ENCODE data around the gene ARID1B. TPM values are rescaled to one million over a fixed set of nuclear protein-coding genes. Genes with fewer than 3 reads are reported as not detected.

ARID1B gene
- total RNA-seq, 1 experiment from 2014 or later: 35.6 TPM

- Histone ChIP-seq H3K9ac (ENCODE audit: low read length) (no peak overlapping the region), H4K20me1 (ENCODE audit: insufficient read depth) (peaks cover 5% of the 10 kb centered on the region; the same call in 1 of the 2 replicates), H3K27ac (ENCODE audit: low read depth, low read length) (no peak overlapping the region), H3K4me2 (ENCODE audit: low read length) (no peak overlapping the region), H3K36me3 (ENCODE audit: control insufficient read depth in 1 of 2, insufficient read depth in 2 of 2, low read length in 2 of 2) (no peaks in the 10 kb centered on the region), H3K9me3 (ENCODE audit: control insufficient read depth in 1 of 2, insufficient read depth in 1 of 2, low read depth in 1 of 2, low read length in 2 of 2) (no peaks in the 10 kb centered on the region), H3K27me3 (ENCODE audit: insufficient read depth, low read length) (no peaks in the 10 kb centered on the region), H3K79me2 (ENCODE audit: insufficient read depth, low read length) (peaks cover 87% of the 10 kb centered on the region), H3K9me2 (ENCODE audit: insufficient read depth) (no peaks in the 10 kb centered on the region), H3K4me3 (replicated peaks in 1 of 2; ENCODE audit: low read depth in 1 of 2, low read length in 2 of 2) (no peak overlapping the region), H3K4me1 (ENCODE audit: control insufficient read depth in 1 of 2, insufficient read depth in 2 of 2, low read length in 2 of 2) (no peaks in the 10 kb centered on the region), H2AFZ (ENCODE audit: low read depth, low read length, poor library complexity, severe bottlenecking) (no peak overlapping the region)
- no TSS peak for BruUV-seq (replicated peaks)
- ATAC-seq (no peak), DNase-seq (ENCODE audit: low read depth, low spot score) (no peak)
- TF ChIP-seq ZFX (IDR thresholded peaks at IDR 0.05) (no peak), CEBPB (IDR thresholded peaks at IDR 0.05; ENCODE audit: low read depth) (no peak), SRF (IDR thresholded peaks at IDR 0.05; ENCODE audit: low read depth) (no peak), CTCF (IDR thresholded peaks at IDR 0.05 in 2 of 3, conservative IDR thresholded peaks at IDR 0.05 in 1 of 3; ENCODE audit: borderline replicate concordance in 1 of 3, insufficient read depth in 1 of 3, low read depth in 2 of 3, low read length in 2 of 3) (no peak), EGR1 (IDR thresholded peaks at IDR 0.05; ENCODE audit: low read depth) (no peak), ATF3 (IDR thresholded peaks at IDR 0.05) (no peak), RAD21 (IDR thresholded peaks at IDR 0.05; ENCODE audit: low read depth) (no peak), SP1 (IDR thresholded peaks at IDR 0.05; ENCODE audit: low read depth) (no peak), FOSL1 (IDR thresholded peaks at IDR 0.05; ENCODE audit: low read depth) (no peak), REST (IDR thresholded peaks at IDR 0.05; ENCODE audit: low read depth) (no peak), POLR2A (IDR thresholded peaks at IDR 0.05; ENCODE audit: borderline replicate concordance, extremely low read depth, insufficient read depth, insufficient read length) (no peak), MAX (IDR thresholded peaks at IDR 0.05) (no peak), JUND (IDR thresholded peaks at IDR 0.05) (no peak), POLR2AphosphoS5 (IDR thresholded peaks at IDR 0.05; ENCODE audit: low read depth, low read length) (no peak), SIN3A (IDR thresholded peaks at IDR 0.05; ENCODE audit: low read depth) (no peak), CBX3 (IDR thresholded peaks at IDR 0.05; ENCODE audit: low read depth) (no peak)
- ChIA-PET CTCF (no interaction called here), POLR2A (no interaction called here), RAD21 (ENCODE audit: low non-redundant PET in 1 of 2, low total read pairs in 2 of 2, uncharacterized antibody in 2 of 2, unreplicated experiment in 2 of 2) (no interaction called here)
- intact Hi-C loops (cut with micrococcal nuclease): no loop called here
Observed at GRCh38 chr6:156809034-156809433, 31.9 kb downstream of the ARID1B start.
